ENCODE data around the gene PODXL2. TPM values are rescaled to one million over a fixed set of nuclear protein-coding genes. Genes with fewer than 3 reads are reported as not detected.

PODXL2 gene
- total RNA-seq, 1 experiment from 2014 or later: 5.7 TPM

GRCh38 chr3:127646501-127647046 lies 17.6 kb downstream of the PODXL2 start:
- Histone ChIP-seq H3K4me2 (ENCODE audit: low read length) (no peak overlapping the region), H3K4me1 (ENCODE audit: control insufficient read depth in 1 of 2, insufficient read depth in 2 of 2, low read length in 2 of 2) (no peaks in the 10 kb centered on the region), H3K9ac (ENCODE audit: low read length) (no peak overlapping the region), H3K9me2 (ENCODE audit: insufficient read depth) (no peaks in the 10 kb centered on the region), H4K20me1 (ENCODE audit: insufficient read depth) (no peaks in the 10 kb centered on the region), H3K79me2 (ENCODE audit: insufficient read depth, low read length) (no peaks in the 10 kb centered on the region), H3K27ac (ENCODE audit: low read depth, low read length) (no peak overlapping the region), H3K36me3 (ENCODE audit: control insufficient read depth in 1 of 2, insufficient read depth in 2 of 2, low read length in 2 of 2) (no peaks in the 10 kb centered on the region), H2AFZ (ENCODE audit: low read depth, low read length, poor library complexity, severe bottlenecking) (no peak overlapping the region), H3K9me3 (ENCODE audit: control insufficient read depth in 1 of 2, insufficient read depth in 1 of 2, low read depth in 1 of 2, low read length in 2 of 2) (no peaks in the 10 kb centered on the region), H3K4me3 (replicated peaks in 1 of 2; ENCODE audit: low read depth in 1 of 2, low read length in 2 of 2) (no peak overlapping the region), H3K27me3 (ENCODE audit: insufficient read depth, low read length) (no peaks in the 10 kb centered on the region)
- ATAC-seq (no peak), DNase-seq (ENCODE audit: low read depth, low spot score) (no peak)
- intact Hi-C loops (cut with micrococcal nuclease): no loop called here
- POLR2A ChIA-PET: no interaction called here
- BruUV-seq (replicated peaks): no TSS peak
- RAD21 ChIA-PET (ENCODE audit: low non-redundant PET in 1 of 2, low total read pairs in 2 of 2, uncharacterized antibody in 2 of 2, unreplicated experiment in 2 of 2): no interaction called here
- CTCF ChIA-PET: no interaction called here
- no peak for TF ChIP-seq ZFX (IDR thresholded peaks at IDR 0.05)
- no peak for TF ChIP-seq CBX3 (IDR thresholded peaks at IDR 0.05; ENCODE audit: low read depth)
- no peak for TF ChIP-seq ZBTB33 (IDR thresholded peaks at IDR 0.05; ENCODE audit: extremely low read depth, insufficient replicate concordance, low read length)
- TF ChIP-seq CTCF (IDR thresholded peaks at IDR 0.05 in 2 of 3, conservative IDR thresholded peaks at IDR 0.05 in 1 of 3; ENCODE audit: borderline replicate concordance in 1 of 3, insufficient read depth in 1 of 3, low read depth in 2 of 3, low read length in 2 of 3): no peak
- TF ChIP-seq YY1 (IDR thresholded peaks at IDR 0.05; ENCODE audit: extremely low read depth, insufficient replicate concordance, low read depth, low read length): no peak
- no peak for TF ChIP-seq ELF1 (IDR thresholded peaks at IDR 0.05; ENCODE audit: borderline replicate concordance, low read depth)
- TF ChIP-seq EZH2 (IDR thresholded peaks at IDR 0.05): no peak
- TF ChIP-seq RAD21 (IDR thresholded peaks at IDR 0.05; ENCODE audit: low read depth): no peak
